Gastroesophageal sphincter (tissue), 3 donors: ENCODE results near the gene ATP6V0B.

Source experiments
- CTCF ChIP-seq, 4 experiments: fragments of 200-600 bp in 2 of 4; fragments of 450-650 bp in 2 of 4; sonication (generic) in 1 of 4; IDR thresholded peaks; one replicate each; pipeline ENCODE4 v1.5.1; 2017 to 2019; ENCODE audit warnings: antibody characterized with exemption in 4 of 4, mild to moderate bottlenecking in 2 of 4, moderate library complexity in 2 of 4
- EP300 ChIP-seq: sonication (generic); formaldehyde crosslinking; IDR thresholded peaks from one replicate; pipeline ENCODE4 v1.6.1; 2017; ENCODE audit warnings: antibody characterized with exemption, mild to moderate bottlenecking
- POLR2A ChIP-seq, 2 donors: fragments of 450-650 bp; IDR thresholded peaks; one replicate each; pipeline ENCODE4 v1.6.1; 2017; ENCODE audit warnings: antibody characterized with exemption in 2 of 2, mild to moderate bottlenecking in 2 of 2, moderate library complexity in 1 of 2

GRCh38 chr1:44021581-44022321 is 47.0 kb downstream of the ATP6V0B start:
- TF ChIP-seq CTCF (IDR thresholded peaks at IDR 0.05) (no peak), POLR2A (IDR thresholded peaks at IDR 0.05) (no peak), EP300 (no peak)
